Measurements from ENCODE around the gene DNAJC13.

DNAJC13 gene

DNA sequence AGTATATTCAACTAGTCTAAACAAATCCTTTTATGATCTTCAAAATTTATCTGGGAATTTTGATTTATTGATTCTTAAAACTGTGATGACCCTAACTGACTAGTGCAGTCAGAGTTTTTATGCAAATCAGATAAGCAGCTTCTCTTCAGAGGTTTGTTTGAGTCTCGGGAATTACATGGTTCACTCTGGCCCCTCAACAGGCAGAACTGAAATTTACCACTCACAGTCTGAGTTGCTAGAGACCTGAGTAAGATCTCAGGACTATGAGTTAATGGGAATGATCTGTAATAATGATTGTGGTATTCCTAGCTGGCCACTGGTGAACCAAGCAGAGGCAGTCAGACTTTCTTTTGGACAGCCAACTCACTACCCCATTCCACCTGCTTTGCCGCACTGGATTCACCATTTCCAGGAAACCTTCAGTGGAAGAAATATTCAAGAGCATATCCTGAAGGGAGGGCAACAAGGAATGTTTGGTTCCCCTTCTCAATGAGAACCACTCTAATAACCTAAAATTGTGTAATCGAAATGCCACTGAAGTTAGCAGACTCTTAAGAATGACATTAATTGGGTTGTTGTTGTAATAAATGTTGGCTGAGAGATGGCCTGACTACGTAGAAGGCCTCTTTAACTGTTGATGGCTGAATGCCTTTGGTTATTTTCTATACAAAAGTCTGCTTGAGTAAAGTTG lies 11.5 kb upstream of the DNAJC13 start:
- DNase-seq (ENCODE audit: low read depth) = no peak
- TF ChIP-seq, protein P1, sequence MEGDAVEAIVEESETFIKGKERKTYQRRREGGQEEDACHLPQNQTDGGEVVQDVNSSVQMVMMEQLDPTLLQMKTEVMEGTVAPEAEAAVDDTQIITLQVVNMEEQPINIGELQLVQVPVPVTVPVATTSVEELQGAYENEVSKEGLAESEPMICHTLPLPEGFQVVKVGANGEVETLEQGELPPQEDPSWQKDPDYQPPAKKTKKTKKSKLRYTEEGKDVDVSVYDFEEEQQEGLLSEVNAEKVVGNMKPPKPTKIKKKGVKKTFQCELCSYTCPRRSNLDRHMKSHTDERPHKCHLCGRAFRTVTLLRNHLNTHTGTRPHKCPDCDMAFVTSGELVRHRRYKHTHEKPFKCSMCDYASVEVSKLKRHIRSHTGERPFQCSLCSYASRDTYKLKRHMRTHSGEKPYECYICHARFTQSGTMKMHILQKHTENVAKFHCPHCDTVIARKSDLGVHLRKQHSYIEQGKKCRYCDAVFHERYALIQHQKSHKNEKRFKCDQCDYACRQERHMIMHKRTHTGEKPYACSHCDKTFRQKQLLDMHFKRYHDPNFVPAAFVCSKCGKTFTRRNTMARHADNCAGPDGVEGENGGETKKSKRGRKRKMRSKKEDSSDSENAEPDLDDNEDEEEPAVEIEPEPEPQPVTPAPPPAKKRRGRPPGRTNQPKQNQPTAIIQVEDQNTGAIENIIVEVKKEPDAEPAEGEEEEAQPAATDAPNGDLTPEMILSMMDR (IDR thresholded peaks at IDR 0.05; ENCODE audit: low read depth, low read length, missing control alignments) = no peak
- H3K4me3 ChIP-seq (ENCODE audit: low read depth, low read length) = no peak overlapping the region

DNA sequence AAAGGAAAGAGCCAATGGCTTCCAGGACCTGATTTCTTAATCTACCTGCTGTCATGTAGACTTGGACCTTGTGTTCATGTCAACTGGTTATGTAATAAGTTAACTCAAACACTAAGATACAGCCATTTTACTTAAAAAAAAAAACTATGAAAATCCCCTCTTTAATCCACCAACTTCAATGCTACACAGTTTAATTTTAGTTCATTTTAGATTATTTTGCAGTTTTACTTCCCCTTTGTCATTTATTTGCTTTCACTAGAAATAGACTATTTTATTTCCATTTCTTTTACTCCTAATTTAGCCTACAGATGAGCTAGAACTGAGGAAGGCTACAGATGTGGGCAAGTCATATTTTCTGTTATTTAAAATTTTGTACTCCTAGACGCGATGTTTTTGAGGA lies 10.7 kb upstream of the DNAJC13 start:
- H3K4me3 ChIP-seq (ENCODE audit: low read depth, low read length) = no peak overlapping the region
- DNase-seq (ENCODE audit: low read depth) = no peak
- TF ChIP-seq, protein P1 (IDR thresholded peaks at IDR 0.05; ENCODE audit: low read depth, low read length, missing control alignments) = no peak

DNA sequence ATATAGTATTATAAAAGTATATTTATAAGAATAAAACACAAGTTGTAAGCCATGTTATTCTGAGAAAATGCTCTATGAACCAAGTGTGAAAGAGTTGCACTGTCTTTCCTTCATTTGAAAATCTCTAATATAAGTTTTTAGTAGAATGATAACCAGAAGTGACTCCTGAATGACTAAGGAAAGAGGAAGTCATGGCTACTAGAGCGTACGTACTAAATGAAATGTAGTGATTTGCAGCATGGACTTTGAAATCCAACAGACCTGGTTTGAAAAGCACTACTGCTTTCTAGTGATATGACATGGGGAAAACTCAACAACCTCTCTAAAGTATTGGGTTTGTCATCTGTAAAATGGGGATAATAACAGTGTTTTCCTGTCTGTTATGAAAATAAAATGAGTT lies 10.3 kb upstream of the DNAJC13 start:
- TF ChIP-seq, protein P1 (IDR thresholded peaks at IDR 0.05; ENCODE audit: low read depth, low read length, missing control alignments) = no peak
- no peak overlapping the region for H3K4me3 ChIP-seq (ENCODE audit: low read depth, low read length)
- no peak for DNase-seq (ENCODE audit: low read depth)

DNA sequence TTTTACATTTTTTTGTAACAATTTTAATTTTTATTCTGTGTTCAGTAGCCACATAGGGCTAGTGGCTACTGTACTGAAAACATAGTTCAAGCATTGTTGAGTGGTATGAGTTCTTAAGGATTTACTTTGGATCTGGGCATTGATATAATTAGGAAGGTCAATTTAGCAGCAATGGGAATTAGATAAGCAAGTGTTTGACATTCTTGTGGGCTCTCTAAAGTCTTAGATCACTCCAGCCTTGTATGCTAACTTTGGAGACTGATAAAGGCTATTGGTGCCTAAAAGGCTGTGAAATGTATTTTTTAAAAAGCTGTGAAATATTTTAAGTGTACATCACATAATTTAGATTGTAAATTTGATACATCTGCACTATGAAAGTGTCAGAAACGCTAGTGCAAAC lies 2.5 kb upstream of the DNAJC13 start:
- no peak overlapping the region for H3K4me3 ChIP-seq (ENCODE audit: low read depth, low read length)
- TF ChIP-seq, protein P1 (IDR thresholded peaks at IDR 0.05; ENCODE audit: low read depth, low read length, missing control alignments) = no peak
- no peak for DNase-seq (ENCODE audit: low read depth)

DNA sequence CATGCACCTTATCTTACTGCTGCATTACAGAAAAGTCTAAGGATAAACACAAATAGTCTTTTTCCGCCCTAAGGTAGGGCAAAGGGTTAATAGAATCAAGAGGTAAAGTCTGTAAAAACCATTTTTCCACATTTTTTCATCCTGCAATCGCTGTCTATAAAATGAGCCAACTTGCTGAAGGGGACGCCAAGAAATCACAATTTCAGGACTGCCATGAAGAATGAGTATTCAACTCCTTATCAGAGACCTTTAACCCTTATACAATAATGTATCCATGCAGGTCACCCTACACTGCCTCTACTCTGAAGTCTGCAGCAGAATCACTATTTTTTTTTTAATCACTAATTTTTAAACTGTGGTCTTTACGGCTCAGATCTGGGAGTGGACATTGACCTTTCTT lies 1.1 kb upstream of the DNAJC13 start:
- no peak for DNase-seq (ENCODE audit: low read depth)
- TF ChIP-seq, protein P1 (IDR thresholded peaks at IDR 0.05; ENCODE audit: low read depth, low read length, missing control alignments) = no peak
- H3K4me3 ChIP-seq (ENCODE audit: low read depth, low read length) = no peak overlapping the region

DNA sequence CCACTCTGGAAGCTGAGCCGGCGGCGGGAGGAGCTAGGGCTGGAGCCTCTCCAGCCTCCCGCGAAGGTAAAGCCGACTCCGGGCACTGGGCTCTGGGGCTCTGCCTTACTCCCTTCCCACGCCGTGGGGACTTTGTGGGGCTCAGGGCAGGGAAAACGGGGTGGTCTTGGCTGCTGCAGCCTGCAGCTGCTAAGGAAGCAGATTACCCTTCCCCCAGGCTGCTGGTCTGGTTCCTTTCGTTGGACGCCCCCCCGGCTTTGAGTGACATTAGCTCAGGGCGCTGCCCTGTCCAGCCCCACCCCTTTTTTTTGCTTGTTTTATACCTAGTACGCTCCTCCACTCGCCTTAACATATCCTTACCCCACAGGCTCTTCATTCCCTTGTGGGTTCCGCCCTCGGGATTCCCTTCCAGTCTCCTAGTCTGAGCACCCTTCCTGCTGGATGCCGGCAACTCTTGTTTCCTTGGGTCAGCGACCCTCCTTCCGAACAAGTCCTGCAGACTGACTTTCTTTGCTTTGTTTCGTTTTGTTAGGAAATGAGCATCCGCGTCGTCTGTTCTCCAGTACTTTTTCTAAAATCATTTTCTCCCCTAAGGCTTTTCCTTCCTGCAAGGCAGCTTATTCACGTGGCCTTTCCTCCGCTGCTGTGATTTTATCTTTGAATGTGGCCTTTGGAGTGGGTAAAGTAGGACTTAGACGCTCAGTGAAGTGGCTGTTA lies 551 bp downstream of the DNAJC13 start:
- TF ChIP-seq, protein P1 (IDR thresholded peaks at IDR 0.05; ENCODE audit: low read depth, low read length, missing control alignments) = no peak
- peak; percentile 46 for DNase-seq (ENCODE audit: low read depth)
- H3K4me3 ChIP-seq (ENCODE audit: low read depth, low read length) = peak overlapping the region; percentile 100

Data from GM12864 (cell line).